ENCODE measurements around the gene FAXC.
"Not testable (repeated sequence)": the region's sequence is repeated elsewhere in the genome, so short reads cannot be mapped to it uniquely, and the experiment has no call there.

Gene FAXC

GRCh38 chr6:99341862-99342455 is 7.5 kb downstream of the FAXC start:
- no peak for DNase-seq (ENCODE audit: low read depth in 2 of 2, low spot score in 1 of 2)

DNA sequence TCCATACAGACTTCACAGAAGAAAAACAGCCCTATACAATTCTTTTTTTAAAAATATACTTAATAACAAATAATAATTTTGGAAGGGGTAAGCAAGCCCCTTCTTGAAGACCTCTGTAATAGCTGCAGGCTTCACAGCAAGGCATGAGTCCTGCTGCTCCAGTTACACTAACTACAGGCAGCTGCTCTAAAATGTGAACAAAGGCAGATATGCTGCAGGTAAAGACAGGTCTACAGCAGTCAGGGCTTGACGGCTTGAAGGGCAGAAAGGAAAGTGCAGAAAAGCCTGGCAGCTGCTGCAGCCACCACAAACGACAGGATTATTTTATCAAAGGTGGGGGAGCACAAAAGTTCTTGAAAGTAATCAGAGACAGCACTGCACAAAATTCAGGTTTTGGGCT is 11.3 kb downstream of the FAXC start:
- no peak for DNase-seq (ENCODE audit: low read depth in 2 of 2, low spot score in 1 of 2)

DNA sequence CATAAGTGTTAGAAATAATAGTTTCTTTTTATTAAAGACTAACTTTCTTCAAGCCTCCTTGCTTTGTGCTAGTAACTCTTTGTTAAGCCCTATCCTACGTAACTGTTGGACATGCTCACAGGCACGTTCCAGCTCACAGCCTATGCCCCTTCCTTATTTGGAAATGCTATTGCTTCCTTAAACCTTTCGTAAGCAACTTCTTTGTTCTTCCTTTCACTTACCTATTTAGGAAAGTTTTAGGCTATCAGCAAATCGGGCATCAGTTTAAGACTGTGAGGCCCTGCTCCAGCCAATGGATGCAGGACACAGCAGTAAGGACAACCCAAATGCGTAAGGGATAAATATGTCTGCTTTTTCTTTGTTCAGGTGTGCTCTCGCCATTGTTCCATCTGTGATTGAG is 14.2 kb downstream of the FAXC start:
- DNase-seq (ENCODE audit: low read depth in 2 of 2, low spot score in 1 of 2) = not testable (repeated sequence)

- DNase-seq (ENCODE audit: low read depth in 2 of 2, low spot score in 1 of 2) = no peak
Measured at GRCh38 chr6:99334526-99335127, 14.8 kb downstream of the FAXC start.

DNA sequence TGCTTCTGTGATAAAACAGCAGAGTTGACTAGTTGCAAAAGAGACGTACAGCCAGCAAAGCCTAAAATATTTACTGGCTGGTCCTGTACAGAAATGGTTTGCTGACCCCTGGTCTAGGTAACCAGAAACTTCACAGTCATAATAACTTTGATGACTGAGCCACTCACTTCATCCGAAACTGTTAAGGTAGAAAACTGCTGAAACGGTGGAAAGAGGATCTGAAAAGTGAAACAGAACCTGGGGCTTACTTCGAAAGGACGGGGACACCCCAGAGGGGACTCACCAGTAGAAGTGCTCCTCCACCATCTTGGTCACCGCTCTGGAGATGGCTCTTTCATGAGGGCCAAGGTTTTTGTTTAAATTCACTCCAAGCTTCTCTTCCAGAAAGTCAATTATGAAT is 16.4 kb downstream of the FAXC start:
- no peak for DNase-seq (ENCODE audit: low read depth in 2 of 2, low spot score in 1 of 2)

DNA sequence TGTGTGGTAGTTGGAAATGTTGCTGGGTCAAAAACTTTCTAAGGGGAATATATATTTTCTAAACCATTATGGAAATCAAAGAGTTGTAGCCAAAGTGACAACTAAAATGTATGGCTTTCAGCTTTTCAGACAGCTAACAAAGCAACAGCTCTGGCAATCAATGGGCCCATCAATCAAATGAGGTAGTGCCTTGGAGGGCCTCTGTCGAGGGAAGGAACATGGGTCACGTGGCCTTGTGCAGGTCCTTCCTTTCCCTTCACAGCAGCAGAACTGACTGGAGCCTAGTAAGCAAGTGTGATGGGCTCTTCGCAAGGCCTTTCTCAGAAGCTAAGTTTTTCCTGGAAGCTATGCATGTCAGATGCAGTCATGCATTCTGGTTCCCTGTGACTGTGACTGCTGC is 17.9 kb downstream of the FAXC start:
- no peak for DNase-seq (ENCODE audit: low read depth in 2 of 2, low spot score in 1 of 2)

DNA sequence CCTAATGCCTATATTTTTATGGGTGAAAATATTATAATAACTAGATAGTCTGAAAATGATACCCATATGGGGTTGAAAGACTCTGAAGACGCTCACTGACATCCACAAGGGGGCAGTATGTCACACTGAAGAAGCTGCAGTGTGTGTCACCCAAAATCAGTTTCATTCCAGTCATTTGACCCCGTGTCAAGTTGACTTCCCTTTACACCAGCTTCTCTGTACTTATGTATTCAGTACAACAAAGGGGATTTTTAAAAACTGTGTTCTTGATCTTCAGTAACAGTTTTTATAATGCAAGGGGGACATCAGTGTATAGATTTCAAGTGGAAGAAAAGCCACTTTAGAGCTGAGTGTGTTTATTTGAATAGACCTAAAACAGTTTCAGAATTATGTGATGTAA is 19.3 kb downstream of the FAXC start:
- peak; percentile 4 for DNase-seq (ENCODE audit: low read depth in 2 of 2, low spot score in 1 of 2)

- DNase-seq (ENCODE audit: low read depth in 2 of 2, low spot score in 1 of 2) = no peak
Measured at GRCh38 chr6:99324996-99325395, 24.5 kb downstream of the FAXC start.

DNA sequence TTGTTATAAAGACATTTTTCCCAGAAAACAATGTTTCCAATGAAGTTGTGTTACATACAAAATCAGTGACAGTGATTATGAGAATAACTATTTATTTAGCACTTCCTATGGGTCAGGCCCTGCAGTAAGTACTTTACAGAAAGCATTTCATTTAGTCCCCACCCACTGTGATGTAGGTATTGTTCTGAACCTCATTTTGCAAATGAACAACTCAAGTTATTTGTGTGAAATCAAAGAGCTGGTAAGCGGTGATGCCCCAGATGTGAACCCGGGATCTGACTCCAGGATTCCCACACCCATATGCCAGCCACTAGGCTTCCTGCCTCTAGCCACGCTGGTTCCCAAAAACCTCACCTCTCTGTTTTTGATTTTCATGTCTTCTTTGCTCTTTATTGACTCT is 30.9 kb downstream of the FAXC start:
- no peak for DNase-seq (ENCODE audit: low read depth in 2 of 2, low spot score in 1 of 2)

DNA sequence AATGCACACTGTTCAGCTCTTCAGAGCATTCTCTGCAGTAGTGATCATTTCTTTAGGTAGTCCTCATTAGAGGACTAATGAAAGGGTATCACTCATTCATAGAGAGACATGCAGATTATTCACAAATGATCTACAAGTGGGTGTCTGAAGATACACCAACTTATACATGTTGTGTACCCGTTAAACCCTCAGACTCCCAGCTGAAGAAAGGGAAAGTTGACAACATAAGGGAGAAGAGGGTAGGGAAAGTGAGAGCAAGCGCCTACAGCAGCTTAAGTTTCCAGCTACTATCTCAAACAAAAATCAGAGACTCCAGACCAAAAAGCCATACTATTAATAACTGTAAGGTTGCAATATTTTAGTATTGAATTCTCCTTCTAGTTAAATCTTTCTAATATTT is 37.1 kb downstream of the FAXC start:
- DNase-seq (ENCODE audit: low read depth in 2 of 2, low spot score in 1 of 2) = no peak

DNA sequence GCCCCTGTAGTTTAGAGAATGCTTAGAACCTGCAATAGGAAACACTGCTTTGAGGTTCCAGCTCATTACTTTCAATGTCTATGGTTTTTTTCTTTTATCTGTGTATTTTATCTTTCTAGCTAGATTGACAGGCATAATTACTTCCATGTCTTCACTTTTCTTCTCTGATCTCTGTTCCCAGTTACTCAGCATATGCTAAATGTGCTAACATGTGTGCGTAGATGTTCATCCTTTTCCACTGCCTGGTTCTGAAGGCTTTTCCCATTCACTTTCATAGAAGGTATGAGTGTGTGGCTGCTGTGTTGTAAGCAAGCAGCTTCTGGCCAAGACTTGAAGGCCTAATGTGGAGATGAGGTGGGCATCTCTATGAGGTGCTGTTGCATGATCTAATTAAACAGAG is 38.9 kb downstream of the FAXC start:
- no peak for DNase-seq (ENCODE audit: low read depth in 2 of 2, low spot score in 1 of 2)

DNA sequence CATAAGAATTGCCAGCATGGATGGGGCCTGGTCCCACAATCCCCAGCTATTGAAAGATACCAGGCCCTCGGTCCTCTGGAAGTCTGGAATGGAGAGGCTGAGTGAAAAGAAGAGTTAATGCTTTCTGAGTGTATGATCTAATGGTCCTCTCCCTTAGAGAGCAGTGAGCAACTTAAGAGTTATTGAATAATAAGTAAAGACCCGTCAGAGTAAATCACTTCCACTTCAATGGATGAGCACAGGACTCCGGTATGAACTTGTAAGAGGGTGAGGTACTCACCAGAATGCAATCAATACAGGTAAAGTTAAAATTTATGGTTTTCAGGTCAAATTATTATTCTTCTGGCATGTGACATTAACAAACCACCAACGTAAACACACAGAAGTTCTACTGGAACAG is 39.9 kb downstream of the FAXC start:
- no peak for DNase-seq (ENCODE audit: low read depth in 2 of 2, low spot score in 1 of 2)

DNA sequence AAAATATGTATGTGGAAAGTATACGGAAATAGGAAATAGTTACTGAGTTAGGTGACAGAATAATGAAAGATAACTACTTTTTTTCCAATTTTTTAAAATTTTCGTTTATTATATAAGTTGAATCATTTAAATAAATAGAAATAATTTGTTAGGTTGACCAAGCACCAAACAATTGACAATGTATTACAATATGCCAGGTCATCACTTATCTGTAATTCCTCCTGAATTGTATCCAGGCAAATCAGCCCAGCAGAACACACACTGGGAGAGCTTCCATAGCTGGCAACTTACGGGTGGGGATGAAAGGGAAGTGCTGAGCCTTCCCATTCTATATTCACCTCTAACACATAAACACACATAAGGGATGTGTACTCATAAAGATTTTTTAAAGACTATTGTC is 40.7 kb downstream of the FAXC start:
- DNase-seq (ENCODE audit: low read depth in 2 of 2, low spot score in 1 of 2) = no peak

GRCh38 chr6:99307295-99307907 is 42.1 kb downstream of the FAXC start:
- no peak for DNase-seq (ENCODE audit: low read depth in 2 of 2, low spot score in 1 of 2)

GRCh38 chr6:99306341-99306740 is 43.1 kb downstream of the FAXC start:
- no peak for DNase-seq (ENCODE audit: low read depth in 2 of 2, low spot score in 1 of 2)

DNA sequence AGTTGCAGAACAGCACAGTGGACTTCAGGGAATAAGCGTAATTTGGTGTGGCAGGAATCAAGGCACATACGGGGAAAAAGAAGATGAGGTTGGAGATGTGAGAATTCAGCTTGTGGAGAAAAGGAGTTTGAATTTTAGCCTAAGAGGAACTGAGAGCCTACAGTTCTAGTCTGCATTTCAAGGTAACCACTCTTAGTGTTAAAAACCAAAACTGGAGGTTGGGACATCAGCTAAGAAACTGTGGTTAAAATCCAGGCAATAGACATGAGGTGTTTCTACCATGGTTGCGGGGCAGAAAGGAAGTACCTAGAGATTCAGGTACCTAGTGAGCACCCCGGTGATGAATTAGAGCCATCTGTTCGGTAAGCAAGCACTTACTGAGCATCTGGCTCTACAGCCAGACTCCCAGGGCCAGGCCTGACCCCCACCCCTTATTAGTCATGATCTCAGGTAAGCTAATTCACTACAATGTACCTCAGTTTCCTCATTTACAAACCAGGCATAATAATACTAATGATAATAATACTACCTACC is 44.4 kb downstream of the FAXC start:
- DNase-seq (ENCODE audit: low read depth in 2 of 2, low spot score in 1 of 2) = no peak

DNA sequence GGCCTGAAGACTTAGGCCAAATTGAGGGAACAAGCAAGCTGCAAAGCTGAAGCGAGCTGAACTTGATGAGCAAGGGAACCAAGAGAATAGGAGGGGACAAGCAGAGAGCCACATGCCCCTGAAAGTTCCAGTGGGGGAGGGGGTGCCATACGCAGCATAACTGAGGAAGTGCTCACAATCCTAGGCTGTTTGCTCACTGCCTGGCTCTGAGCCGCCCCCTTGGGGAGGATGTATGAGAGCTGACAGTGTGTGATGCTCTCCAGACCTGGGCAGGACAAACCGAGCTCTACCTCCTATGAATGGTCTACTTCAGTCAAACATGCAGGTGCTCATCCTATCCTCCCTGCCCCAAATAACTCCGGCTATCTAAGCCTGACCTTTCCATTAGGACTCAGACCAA is 52.1 kb downstream of the FAXC start:
- no peak for DNase-seq (ENCODE audit: low read depth in 2 of 2, low spot score in 1 of 2)

DNA sequence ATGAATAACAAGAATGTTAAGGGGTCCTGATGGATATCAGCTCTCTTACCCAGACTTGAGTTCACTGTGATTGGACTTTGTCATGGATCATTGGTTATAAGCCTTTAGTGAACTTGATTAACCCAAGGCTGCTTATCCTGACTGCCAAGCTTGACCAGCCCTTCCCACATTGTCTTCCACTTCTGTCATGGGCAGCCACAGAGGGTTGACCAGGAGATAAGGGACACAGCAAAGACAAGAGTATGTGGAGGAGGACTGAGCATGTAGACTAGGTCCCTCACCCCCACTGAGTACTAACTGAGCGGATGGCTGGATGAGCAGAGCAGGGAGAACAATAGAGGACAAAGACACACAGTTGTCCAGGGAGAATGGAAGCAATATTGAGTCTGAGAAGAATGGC is 52.5 kb downstream of the FAXC start:
- DNase-seq (ENCODE audit: low read depth in 2 of 2, low spot score in 1 of 2) = no peak

GRCh38 chr6:99296261-99296660 is 53.2 kb downstream of the FAXC start:
- no peak for DNase-seq (ENCODE audit: low read depth in 2 of 2, low spot score in 1 of 2)

GRCh38 chr6:99295276-99295675 is 54.2 kb downstream of the FAXC start:
- DNase-seq (ENCODE audit: low read depth in 2 of 2, low spot score in 1 of 2) = no peak

DNA sequence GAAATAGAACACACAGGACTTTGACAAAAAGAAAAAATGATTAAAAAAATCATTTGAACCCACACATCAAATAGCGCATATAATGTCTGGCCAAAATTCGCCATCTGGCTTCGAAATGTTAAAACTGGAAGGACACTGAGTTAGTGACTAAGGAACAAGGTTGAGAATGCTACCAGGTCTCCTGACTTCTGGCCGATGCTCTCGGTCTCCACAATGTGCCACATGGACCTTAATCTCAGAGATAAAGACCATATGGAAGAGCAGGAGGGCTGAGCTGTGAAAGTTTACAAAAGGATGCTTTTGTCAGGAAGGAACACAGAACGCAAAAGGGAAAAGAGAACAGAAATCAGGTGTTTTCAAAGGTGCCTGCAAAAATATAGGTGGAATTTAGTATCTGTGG is 54.7 kb downstream of the FAXC start:
- no peak for DNase-seq (ENCODE audit: low read depth in 2 of 2, low spot score in 1 of 2)

DNA sequence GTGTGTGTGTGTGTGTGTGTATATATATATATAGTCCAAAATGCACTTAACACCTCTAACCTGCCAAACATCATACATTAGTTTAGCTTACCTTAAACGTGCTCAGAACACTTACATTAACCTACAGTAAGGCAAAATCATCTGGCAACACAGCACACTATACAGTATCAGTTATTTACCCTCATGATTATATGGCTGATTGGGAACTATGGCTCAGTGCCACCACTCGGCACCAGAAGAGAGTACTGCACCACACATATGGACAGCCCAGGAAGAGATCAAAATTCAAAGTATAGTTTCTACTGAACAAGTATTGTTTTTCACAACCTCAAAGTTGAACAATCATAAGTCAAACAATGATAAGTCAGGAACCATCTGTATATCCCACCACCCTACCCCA is 59.8 kb downstream of the FAXC start:
- DNase-seq (ENCODE audit: low read depth in 2 of 2, low spot score in 1 of 2) = no peak

DNA sequence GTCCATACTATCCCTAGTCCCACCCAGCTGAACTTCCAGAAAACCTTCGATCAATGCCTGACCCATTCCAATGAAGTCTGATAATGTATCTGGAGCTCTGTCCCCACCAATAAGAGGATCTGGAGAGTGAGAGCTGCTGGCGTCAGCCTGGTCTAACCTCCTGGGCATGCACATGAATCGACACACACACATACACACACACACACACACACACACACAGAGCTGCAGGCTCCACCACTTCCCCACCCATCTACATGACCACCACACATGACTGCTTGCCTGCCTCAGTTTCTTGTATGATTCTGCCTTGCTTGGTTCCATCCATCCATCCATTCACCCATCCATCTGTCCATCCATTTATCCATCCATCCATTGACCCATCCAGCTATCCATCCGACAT is 60.8 kb downstream of the FAXC start:
- no peak for DNase-seq (ENCODE audit: low read depth in 2 of 2, low spot score in 1 of 2)
